CD4-positive, alpha-beta T cell treated with Interleukin-12 subunit alpha and Interleukin-12 subunit beta, for 1 hour (primary cell): Measurements from ENCODE around the gene NPHP1.
"Not testable (repeated sequence)": the region's sequence is repeated elsewhere in the genome, so short reads cannot be mapped to it uniquely, and the experiment has no call there.

ENCODE experiments used
- DNase-seq: peaks from one replicate; pipeline ENCODE4 v3.0.0-alpha.2; 2020

The NPHP1 gene

GRCh38 chr2:110197452-110197851, 7.4 kb downstream of the NPHP1 start:
- DNase-seq = no peak

- DNase-seq = not testable (repeated sequence)
Measured at GRCh38 chr2:110190169-110190568, 14.6 kb downstream of the NPHP1 start.

GRCh38 chr2:110182449-110182848, 22.4 kb downstream of the NPHP1 start:
- DNase-seq = no peak

GRCh38 chr2:110180036-110180435, 24.8 kb downstream of the NPHP1 start:
- DNase-seq = no peak

GRCh38 chr2:110173523-110173922, 31.3 kb downstream of the NPHP1 start:
- DNase-seq = no peak

GRCh38 chr2:110172506-110172905, 32.3 kb downstream of the NPHP1 start:
- no peak for DNase-seq

- DNase-seq = no peak
Measured at GRCh38 chr2:110170102-110170501, 34.7 kb downstream of the NPHP1 start.

GRCh38 chr2:110167326-110168000, 37.4 kb downstream of the NPHP1 start:
- DNase-seq = no peak

GRCh38 chr2:110166266-110166665, 38.5 kb downstream of the NPHP1 start:
- DNase-seq = no peak

- DNase-seq = peak; percentile 29
Measured at GRCh38 chr2:110157153-110157793, 47.5 kb downstream of the NPHP1 start.

GRCh38 chr2:110154828-110155227, 50.0 kb downstream of the NPHP1 start:
- not testable (repeated sequence) for DNase-seq

GRCh38 chr2:110154188-110154587, 50.6 kb downstream of the NPHP1 start:
- DNase-seq = not testable (repeated sequence)

GRCh38 chr2:110153416-110153815, 51.4 kb downstream of the NPHP1 start:
- DNase-seq = no peak

GRCh38 chr2:110152943-110153342, 51.9 kb downstream of the NPHP1 start:
- DNase-seq = no peak

GRCh38 chr2:110149330-110150220, 55.2 kb downstream of the NPHP1 start:
- no peak for DNase-seq

GRCh38 chr2:110146945-110147332, 57.9 kb downstream of the NPHP1 start:
- DNase-seq = no peak

GRCh38 chr2:110146183-110146944, 58.4 kb downstream of the NPHP1 start:
- DNase-seq = no peak

- no peak for DNase-seq
Measured at GRCh38 chr2:110143982-110144381, 60.8 kb downstream of the NPHP1 start.

GRCh38 chr2:110140401-110140800, 64.4 kb downstream of the NPHP1 start:
- DNase-seq = no peak

GRCh38 chr2:110134025-110134424, 70.8 kb downstream of the NPHP1 start:
- DNase-seq = no peak

GRCh38 chr2:110131166-110131565, 73.6 kb downstream of the NPHP1 start:
- no peak for DNase-seq

- DNase-seq = no peak
Measured at GRCh38 chr2:110130757-110131156, 74.1 kb downstream of the NPHP1 start.

GRCh38 chr2:110126906-110127305, 77.9 kb downstream of the NPHP1 start:
- no peak for DNase-seq
